Neuronal stem cell (in vitro differentiated cells): ENCODE data around the gene GRB14.
"Not testable (repeated sequence)": the region's sequence is repeated elsewhere in the genome, so short reads cannot be mapped to it uniquely, and the experiment has no call there.

ENCODE experiments used
- DNase-seq: peaks from one replicate; pipeline ENCODE4 v3.0.0-alpha.2; 2013; ENCODE audit warnings: low spot score
- H2AFZ ChIP-seq: one replicate; pipeline ENCODE4 v1.6.1; 2013; ENCODE audit warnings: mild to moderate bottlenecking, low read length, inconsistent platforms
- H2AK5ac ChIP-seq: 2 replicates; pipeline ENCODE4 v1.6.1; 2013; ENCODE audit warnings: low read depth, mild to moderate bottlenecking, inconsistent platforms, low read length, moderate library complexity, mixed read lengths
- H2BK120ac ChIP-seq: 2 replicates; pipeline ENCODE4 v1.6.1; 2013; ENCODE audit warnings: low read depth, mild to moderate bottlenecking, inconsistent platforms, low read length, moderate library complexity, mixed read lengths
- H2BK12ac ChIP-seq: one replicate; pipeline ENCODE4 v1.6.1; 2013; ENCODE audit warnings: low read length, inconsistent platforms
- H2BK15ac ChIP-seq: 2 replicates; pipeline ENCODE4 v1.6.1; 2013; ENCODE audit warnings: mild to moderate bottlenecking, low read length, inconsistent platforms, mixed read lengths
- H2BK5ac ChIP-seq: one replicate; pipeline ENCODE4 v1.6.1; 2013; ENCODE audit warnings: inconsistent platforms, mild to moderate bottlenecking, low read length, moderate library complexity
- H3K14ac ChIP-seq: one replicate; pipeline ENCODE4 v1.6.1; 2013; ENCODE audit warnings: low read length, inconsistent platforms
- H3K18ac ChIP-seq: 2 replicates; pipeline ENCODE4 v1.6.1; 2013; ENCODE audit warnings: low read length, inconsistent platforms
- H3K23ac ChIP-seq: 2 replicates; pipeline ENCODE4 v1.6.1; 2013; ENCODE audit warnings: low read depth, mild to moderate bottlenecking, mixed read lengths, low read length, inconsistent platforms; ENCODE audit not compliant: poor library complexity
- H3K27ac ChIP-seq: replicated peaks from 3 replicates; pipeline ENCODE4 v1.5.1; 2013; ENCODE audit warnings: low read length, inconsistent platforms
- H3K27me3 ChIP-seq, 3 experiments: 2 replicates each; pipeline ENCODE4 v1.6.1; 2013; ENCODE audit warnings: low read length in 3 of 3, mild to moderate bottlenecking in 2 of 3, inconsistent platforms in 1 of 3, low read depth in 1 of 3, mixed read lengths in 1 of 3, moderate library complexity in 1 of 3; ENCODE audit not compliant: control insufficient read depth in 3 of 3, insufficient read depth in 3 of 3
- H3K36me3 ChIP-seq, 2 donors: replicated peaks in 1 of 2; 2 replicates each; pipeline ENCODE4 v1.6.1; 2013; ENCODE audit warnings: low read length in 2 of 2; ENCODE audit not compliant: control insufficient read depth in 2 of 2, insufficient read depth in 2 of 2
- H3K4ac ChIP-seq: 2 replicates; pipeline ENCODE4 v1.6.1; 2013; ENCODE audit warnings: inconsistent platforms, mild to moderate bottlenecking, low read length, moderate library complexity
- H3K4me1 ChIP-seq, 2 donors: 1 replicate in 1 of 2; 2 replicates in 1 of 2; pipeline ENCODE4 v1.6.1; 2013; ENCODE audit warnings: low read length in 2 of 2, low read depth in 1 of 2; ENCODE audit not compliant: control insufficient read depth in 2 of 2, insufficient read depth in 1 of 2
- H3K4me2 ChIP-seq: one replicate; pipeline ENCODE4 v1.6.1; 2013; ENCODE audit warnings: mild to moderate bottlenecking, low read length, inconsistent platforms; ENCODE audit not compliant: insufficient read depth, poor library complexity, severe bottlenecking
- H3K4me3 ChIP-seq, 2 donors: 2 replicates each; pipeline ENCODE4 v1.5.1; 2013; ENCODE audit warnings: low read length in 2 of 2, mild to moderate bottlenecking in 2 of 2, inconsistent platforms in 1 of 2, moderate library complexity in 1 of 2
- H3K79me1 ChIP-seq: one replicate; pipeline ENCODE4 v1.6.1; 2013; ENCODE audit warnings: low read depth, mild to moderate bottlenecking, inconsistent platforms, low read length, moderate library complexity
- H3K9ac ChIP-seq: one replicate; pipeline ENCODE4 v1.6.1; 2013; ENCODE audit warnings: mild to moderate bottlenecking, low read depth, low read length, inconsistent platforms; ENCODE audit not compliant: poor library complexity
- H3K9me3 ChIP-seq, 2 donors: replicated peaks in 1 of 2; 2 replicates each; pipeline versions ENCODE3 to v1.6.1; 2013; ENCODE audit warnings: low read length in 2 of 2, mild to moderate bottlenecking in 2 of 2, inconsistent platforms in 1 of 2, low read depth in 1 of 2, mixed read lengths in 1 of 2, moderate library complexity in 1 of 2; ENCODE audit not compliant: control insufficient read depth in 2 of 2, insufficient read depth in 1 of 2
- H4K8ac ChIP-seq: one replicate; pipeline ENCODE4 v1.6.1; 2013; ENCODE audit warnings: low read depth, mild to moderate bottlenecking, inconsistent platforms, low read length, moderate library complexity
- H4K91ac ChIP-seq: one replicate; pipeline ENCODE4 v1.6.1; 2013; ENCODE audit warnings: low read length, low read depth, mild to moderate bottlenecking, inconsistent platforms; ENCODE audit not compliant: poor library complexity
- WGBS, 2 donors: extraction: QIAGEN DNeasy Blood & Tissue Kit; methylation state at CpG; one replicate each; pipeline ENCODE4 v1.1.7; 2013; ENCODE audit warnings: missing lambda C conversion rate in 2 of 2, mixed read lengths in 1 of 2; ENCODE audit not compliant: insufficient read length in 2 of 2, insufficient replicate concordance in 1 of 2; ENCODE audit errors: extremely low coverage in 2 of 2; 5-methylcytosine and 5-hydroxymethylcytosine counted together

GRB14 gene

DNA sequence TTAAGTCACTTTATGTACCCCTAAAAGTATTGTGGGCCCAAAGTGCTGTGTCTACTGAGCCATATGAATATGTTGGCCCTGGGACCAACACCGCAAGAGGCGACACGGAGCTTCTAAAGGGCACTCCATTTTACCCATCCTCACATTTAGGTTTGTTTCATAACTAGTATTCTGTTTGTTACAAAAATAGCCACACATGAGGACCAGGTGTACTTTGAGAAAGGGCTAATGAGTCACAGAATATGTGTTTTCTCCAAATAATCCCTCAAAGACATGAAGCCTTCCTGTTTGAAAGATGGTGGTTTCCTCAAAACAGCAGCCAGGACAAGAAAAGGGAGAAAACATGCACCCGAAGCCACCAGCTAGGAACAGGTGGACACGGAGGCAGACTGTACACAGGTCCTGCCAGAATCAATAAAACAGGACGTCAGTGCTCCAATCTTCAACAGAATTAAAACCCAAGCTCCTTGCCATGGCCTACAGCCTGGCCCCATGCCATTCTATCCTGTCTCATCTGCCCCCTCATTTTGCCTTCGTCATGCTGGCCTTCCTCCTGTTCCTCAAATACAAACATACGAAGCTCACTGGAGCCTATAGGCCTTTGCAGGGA is 21.8 kb upstream of the GRB14 start:
- no peaks in the 10 kb centered on the region for H3K79me1 ChIP-seq
- H2BK120ac ChIP-seq: no peak overlapping the region
- H2AK5ac ChIP-seq: no peak overlapping the region
- no peak overlapping the region for H3K4ac ChIP-seq
- no peaks in the 10 kb centered on the region for H3K4me1 ChIP-seq
- no peak overlapping the region for H3K14ac ChIP-seq
- no peak overlapping the region for H3K18ac ChIP-seq
- no peaks in the 10 kb centered on the region for H3K27me3 ChIP-seq
- no peak overlapping the region for H3K4me3 ChIP-seq
- no peak for DNase-seq
- no peak overlapping the region for H2BK5ac ChIP-seq
- H3K36me3 ChIP-seq: no peaks in the 10 kb centered on the region
- H3K23ac ChIP-seq: no peak overlapping the region
- peaks cover 0 to 3% of the 10 kb centered on the region in 2 donors for H3K9me3 ChIP-seq
- H4K91ac ChIP-seq: no peak overlapping the region
- no peak overlapping the region for H2BK12ac ChIP-seq
- H2BK15ac ChIP-seq: no peak overlapping the region
- no peak overlapping the region for H4K8ac ChIP-seq
- no peak overlapping the region for H3K9ac ChIP-seq
- no CpG with 5 or more reads among the region's 8 CpGs for WGBS, 2 donors
- no peak overlapping the region for H3K27ac ChIP-seq
- H3K4me2 ChIP-seq: no peak overlapping the region
- H2AFZ ChIP-seq: no peak overlapping the region

DNA sequence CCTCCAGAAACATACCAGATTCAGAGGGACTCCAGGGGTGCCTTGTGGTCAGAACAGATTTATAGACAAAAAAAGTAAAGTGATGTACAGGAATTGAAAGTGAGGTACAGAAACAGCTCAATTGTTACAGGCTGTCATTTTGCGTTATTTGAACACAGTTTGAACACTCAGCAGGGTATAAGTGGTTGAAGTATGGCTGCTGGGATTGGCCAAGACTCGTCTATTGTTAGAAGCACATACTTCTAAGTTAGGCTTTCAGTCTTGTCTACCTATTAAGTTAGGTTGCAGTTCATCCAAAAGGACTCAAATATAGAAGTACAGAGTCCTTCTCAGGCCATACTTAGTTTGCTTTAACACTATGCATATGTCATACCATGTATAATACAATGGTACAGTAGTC is 21.0 kb upstream of the GRB14 start:
- Histone ChIP-seq H2BK12ac (no peak overlapping the region), H3K14ac (no peak overlapping the region), H2AK5ac (no peak overlapping the region), H2BK5ac (no peak overlapping the region), H3K27ac (no peak overlapping the region), H2BK15ac (no peak overlapping the region), H3K36me3 (no peaks in the 10 kb centered on the region), H3K18ac (no peak overlapping the region), H3K4me3 (no peak overlapping the region), H3K9me3 (no peaks in the 10 kb centered on the region), H3K9ac (no peak overlapping the region), H2BK120ac (no peak overlapping the region), H3K27me3 (no peaks in the 10 kb centered on the region), H2AFZ (no peak overlapping the region), H3K23ac (no peak overlapping the region), H4K91ac (no peak overlapping the region), H3K4me1 (no peaks in the 10 kb centered on the region), H3K4me2 (no peak overlapping the region), H3K4ac (no peak overlapping the region), H4K8ac (no peak overlapping the region), H3K79me1 (no peaks in the 10 kb centered on the region)
- DNase-seq: no peak
- WGBS, 2 donors: no CpG with 5 or more reads among the region's 2 CpGs

DNA sequence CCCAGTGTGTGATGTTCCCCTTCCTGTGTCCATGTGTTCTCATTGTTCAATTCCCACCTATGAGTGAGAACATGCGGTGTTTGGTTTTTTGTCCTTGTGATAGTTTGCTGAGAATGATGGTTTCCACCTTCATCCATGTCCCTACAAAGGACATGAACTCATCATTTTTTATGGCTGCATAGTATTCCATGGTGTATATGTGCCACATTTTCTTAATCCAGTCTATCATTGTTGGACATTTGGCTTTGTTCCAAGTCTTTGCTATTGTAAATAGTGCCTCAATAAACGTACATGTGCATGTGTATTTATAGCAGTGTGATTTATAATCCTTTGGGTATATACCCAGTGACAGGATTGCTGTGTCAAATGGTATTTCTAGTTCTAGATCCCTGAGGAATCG is 7.0 kb upstream of the GRB14 start:
- DNase-seq, H2BK15ac ChIP-seq, H4K8ac ChIP-seq, H4K91ac ChIP-seq, H2BK120ac ChIP-seq, H3K79me1 ChIP-seq, H3K9ac ChIP-seq, H2AFZ ChIP-seq, H3K27ac ChIP-seq, H3K4me3 ChIP-seq, H2BK12ac ChIP-seq, H3K36me3 ChIP-seq, H3K14ac ChIP-seq, H3K27me3 ChIP-seq, H2AK5ac ChIP-seq, H3K4me2 ChIP-seq, H3K9me3 ChIP-seq, H3K18ac ChIP-seq, H2BK5ac ChIP-seq, H3K23ac ChIP-seq, H3K4me1 ChIP-seq, H3K4ac ChIP-seq: not testable (repeated sequence)
- WGBS, 2 donors: no CpG with 5 or more reads among the region's 3 CpGs

DNA sequence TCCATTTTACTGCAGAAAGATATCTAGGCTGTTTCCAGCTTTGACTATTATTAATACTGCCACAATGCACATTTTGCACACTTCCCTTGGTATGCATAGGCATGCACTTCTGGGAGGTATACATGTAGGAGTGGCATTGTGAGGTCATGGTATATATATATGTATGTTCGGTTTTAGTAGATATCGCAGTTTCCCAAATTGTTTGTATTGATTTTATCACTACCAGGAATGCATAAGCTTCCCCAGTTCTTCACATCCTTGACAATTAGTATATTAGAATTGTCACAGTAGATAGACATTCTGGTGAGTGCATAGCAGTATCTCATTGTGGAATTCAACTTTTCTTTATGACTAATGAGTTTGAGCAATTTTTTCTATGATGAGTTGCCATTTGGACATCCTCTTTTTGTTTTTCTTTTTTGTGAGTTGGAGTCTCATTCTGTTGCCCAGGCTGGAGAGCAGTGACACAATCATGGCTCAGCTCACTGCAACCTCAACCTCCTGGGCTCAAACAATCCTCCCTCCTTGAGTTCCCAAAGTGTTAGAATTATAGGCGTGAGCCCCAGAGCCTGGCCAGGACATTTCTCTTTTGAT is 4.2 kb upstream of the GRB14 start:
- H2AK5ac ChIP-seq: no peak overlapping the region
- no peak for DNase-seq
- H3K27ac ChIP-seq: no peak overlapping the region
- H2BK15ac ChIP-seq: no peak overlapping the region
- no peaks in the 10 kb centered on the region for H3K27me3 ChIP-seq
- no peak overlapping the region for H3K14ac ChIP-seq
- H3K36me3 ChIP-seq: no peaks in the 10 kb centered on the region
- H3K9ac ChIP-seq: no peak overlapping the region
- H4K8ac ChIP-seq: no peak overlapping the region
- WGBS, 2 donors: no CpG with 5 or more reads among the region's 3 CpGs
- H3K4me2 ChIP-seq: no peak overlapping the region
- H2BK5ac ChIP-seq: no peak overlapping the region
- no peak overlapping the region for H3K4ac ChIP-seq
- no peaks in the 10 kb centered on the region for H3K9me3 ChIP-seq
- no peak overlapping the region for H3K4me3 ChIP-seq
- peaks cover 6 to 8% of the 10 kb centered on the region in 2 donors for H3K4me1 ChIP-seq
- no peak overlapping the region for H2AFZ ChIP-seq
- no peaks in the 10 kb centered on the region for H3K79me1 ChIP-seq
- no peak overlapping the region for H3K23ac ChIP-seq
- H2BK12ac ChIP-seq: no peak overlapping the region
- no peak overlapping the region for H4K91ac ChIP-seq
- no peak overlapping the region for H2BK120ac ChIP-seq
- no peak overlapping the region for H3K18ac ChIP-seq
